Panc1 (cell line): ENCODE measurements around the gene MED13.

Experiments used
- POLR2AphosphoS5 ChIP-seq: IDR thresholded peaks from 2 replicates; pipeline ENCODE4 v1.6.1; 2012; ENCODE audit warnings: mild to moderate bottlenecking, low read depth, low read length, moderate library complexity
- SIN3A ChIP-seq: IDR thresholded peaks from 2 replicates; pipeline ENCODE4 v1.6.1; 2012; ENCODE audit warnings: low read depth, mild to moderate bottlenecking, low read length, moderate library complexity, borderline replicate concordance; ENCODE audit not compliant: insufficient read depth
- TF ChIP-seq, protein P1 (sequence below): fragments of 450-650 bp; IDR thresholded peaks from 2 replicates; pipeline ENCODE4 v1.5.1; 2017; ENCODE audit warnings: mild to moderate bottlenecking
- TF ChIP-seq, protein P2 (sequence below), 2 experiments: IDR thresholded peaks; 2 replicates each; pipeline ENCODE4 v1.6.1; 2011 to 2012; ENCODE audit warnings: low read depth in 2 of 2, control low read depth in 1 of 2, low read length in 1 of 2, mild to moderate bottlenecking in 1 of 2, moderate library complexity in 1 of 2; ENCODE audit not compliant: insufficient read depth in 1 of 2

GRCh38 chr17:62078009-62078408 lies 12.9 kb upstream of the MED13 start:
- TF ChIP-seq, protein P1, sequence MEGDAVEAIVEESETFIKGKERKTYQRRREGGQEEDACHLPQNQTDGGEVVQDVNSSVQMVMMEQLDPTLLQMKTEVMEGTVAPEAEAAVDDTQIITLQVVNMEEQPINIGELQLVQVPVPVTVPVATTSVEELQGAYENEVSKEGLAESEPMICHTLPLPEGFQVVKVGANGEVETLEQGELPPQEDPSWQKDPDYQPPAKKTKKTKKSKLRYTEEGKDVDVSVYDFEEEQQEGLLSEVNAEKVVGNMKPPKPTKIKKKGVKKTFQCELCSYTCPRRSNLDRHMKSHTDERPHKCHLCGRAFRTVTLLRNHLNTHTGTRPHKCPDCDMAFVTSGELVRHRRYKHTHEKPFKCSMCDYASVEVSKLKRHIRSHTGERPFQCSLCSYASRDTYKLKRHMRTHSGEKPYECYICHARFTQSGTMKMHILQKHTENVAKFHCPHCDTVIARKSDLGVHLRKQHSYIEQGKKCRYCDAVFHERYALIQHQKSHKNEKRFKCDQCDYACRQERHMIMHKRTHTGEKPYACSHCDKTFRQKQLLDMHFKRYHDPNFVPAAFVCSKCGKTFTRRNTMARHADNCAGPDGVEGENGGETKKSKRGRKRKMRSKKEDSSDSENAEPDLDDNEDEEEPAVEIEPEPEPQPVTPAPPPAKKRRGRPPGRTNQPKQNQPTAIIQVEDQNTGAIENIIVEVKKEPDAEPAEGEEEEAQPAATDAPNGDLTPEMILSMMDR: no peak
- TF ChIP-seq POLR2AphosphoS5 (no peak), SIN3A (no peak)
- TF ChIP-seq, protein P2, sequence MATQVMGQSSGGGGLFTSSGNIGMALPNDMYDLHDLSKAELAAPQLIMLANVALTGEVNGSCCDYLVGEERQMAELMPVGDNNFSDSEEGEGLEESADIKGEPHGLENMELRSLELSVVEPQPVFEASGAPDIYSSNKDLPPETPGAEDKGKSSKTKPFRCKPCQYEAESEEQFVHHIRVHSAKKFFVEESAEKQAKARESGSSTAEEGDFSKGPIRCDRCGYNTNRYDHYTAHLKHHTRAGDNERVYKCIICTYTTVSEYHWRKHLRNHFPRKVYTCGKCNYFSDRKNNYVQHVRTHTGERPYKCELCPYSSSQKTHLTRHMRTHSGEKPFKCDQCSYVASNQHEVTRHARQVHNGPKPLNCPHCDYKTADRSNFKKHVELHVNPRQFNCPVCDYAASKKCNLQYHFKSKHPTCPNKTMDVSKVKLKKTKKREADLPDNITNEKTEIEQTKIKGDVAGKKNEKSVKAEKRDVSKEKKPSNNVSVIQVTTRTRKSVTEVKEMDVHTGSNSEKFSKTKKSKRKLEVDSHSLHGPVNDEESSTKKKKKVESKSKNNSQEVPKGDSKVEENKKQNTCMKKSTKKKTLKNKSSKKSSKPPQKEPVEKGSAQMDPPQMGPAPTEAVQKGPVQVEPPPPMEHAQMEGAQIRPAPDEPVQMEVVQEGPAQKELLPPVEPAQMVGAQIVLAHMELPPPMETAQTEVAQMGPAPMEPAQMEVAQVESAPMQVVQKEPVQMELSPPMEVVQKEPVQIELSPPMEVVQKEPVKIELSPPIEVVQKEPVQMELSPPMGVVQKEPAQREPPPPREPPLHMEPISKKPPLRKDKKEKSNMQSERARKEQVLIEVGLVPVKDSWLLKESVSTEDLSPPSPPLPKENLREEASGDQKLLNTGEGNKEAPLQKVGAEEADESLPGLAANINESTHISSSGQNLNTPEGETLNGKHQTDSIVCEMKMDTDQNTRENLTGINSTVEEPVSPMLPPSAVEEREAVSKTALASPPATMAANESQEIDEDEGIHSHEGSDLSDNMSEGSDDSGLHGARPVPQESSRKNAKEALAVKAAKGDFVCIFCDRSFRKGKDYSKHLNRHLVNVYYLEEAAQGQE (IDR thresholded peaks at IDR 0.05; ENCODE audit: insufficient read depth in 1 of 2, low read depth in 2 of 2, low read length in 1 of 2): no peak
